Right lobe of liver (tissue), 4 donors: Measurements from ENCODE around the gene SIRPA.

Experiments
- POLR2A ChIP-seq: fragments of 450-650 bp; IDR thresholded peaks from one replicate; pipeline ENCODE4 v1.6.1; 2017; ENCODE audit warnings: antibody characterized with exemption, mild to moderate bottlenecking
- TF ChIP-seq, protein P1 (sequence below), 4 donors: fragments of 200-600 bp in 3 of 4; fragments of 450-650 bp in 1 of 4; IDR thresholded peaks; one replicate each; pipeline versions ENCODE4 v1.5.1 to v1.8.0; 2016 to 2022; ENCODE audit warnings: antibody characterized with exemption in 4 of 4, mild to moderate bottlenecking in 2 of 4
- donor health status: DM: no; HTN: no; CAD: no.
- donor health status: DM: no; HTN: no; CAD: no.
- donor health status: DM: no; HTN: yes; CAD: no.

GRCh38 chr20:1987826-1988225 is 92.6 kb downstream of the SIRPA start:
- TF ChIP-seq, protein P1, sequence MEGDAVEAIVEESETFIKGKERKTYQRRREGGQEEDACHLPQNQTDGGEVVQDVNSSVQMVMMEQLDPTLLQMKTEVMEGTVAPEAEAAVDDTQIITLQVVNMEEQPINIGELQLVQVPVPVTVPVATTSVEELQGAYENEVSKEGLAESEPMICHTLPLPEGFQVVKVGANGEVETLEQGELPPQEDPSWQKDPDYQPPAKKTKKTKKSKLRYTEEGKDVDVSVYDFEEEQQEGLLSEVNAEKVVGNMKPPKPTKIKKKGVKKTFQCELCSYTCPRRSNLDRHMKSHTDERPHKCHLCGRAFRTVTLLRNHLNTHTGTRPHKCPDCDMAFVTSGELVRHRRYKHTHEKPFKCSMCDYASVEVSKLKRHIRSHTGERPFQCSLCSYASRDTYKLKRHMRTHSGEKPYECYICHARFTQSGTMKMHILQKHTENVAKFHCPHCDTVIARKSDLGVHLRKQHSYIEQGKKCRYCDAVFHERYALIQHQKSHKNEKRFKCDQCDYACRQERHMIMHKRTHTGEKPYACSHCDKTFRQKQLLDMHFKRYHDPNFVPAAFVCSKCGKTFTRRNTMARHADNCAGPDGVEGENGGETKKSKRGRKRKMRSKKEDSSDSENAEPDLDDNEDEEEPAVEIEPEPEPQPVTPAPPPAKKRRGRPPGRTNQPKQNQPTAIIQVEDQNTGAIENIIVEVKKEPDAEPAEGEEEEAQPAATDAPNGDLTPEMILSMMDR (IDR thresholded peaks at IDR 0.05): no peak
- no peak for TF ChIP-seq POLR2A
